ENCODE measurements around the gene CSGALNACT2. TPM values are rescaled to one million over a fixed set of nuclear protein-coding genes. Genes with fewer than 3 reads are reported as not detected.
"Not testable (repeated sequence)": the region's sequence is repeated elsewhere in the genome, so short reads cannot be mapped to it uniquely, and the experiment has no call there.

The CSGALNACT2 gene
- total RNA-seq, 2 experiments from 2014 or later, result 13.2 to 33.6 TPM

GRCh38 chr10:43138757-43139241 is 554 bp downstream of the CSGALNACT2 start:
- H4K20me1 ChIP-seq (ENCODE audit: insufficient read depth, low read length), result peaks cover 22% of the 10 kb centered on the region
- peak overlapping the region; percentile 83 for H3K27ac ChIP-seq (ENCODE audit: low read depth, low read length, poor library complexity, severe bottlenecking)
- H3K36me3 ChIP-seq (ENCODE audit: insufficient read depth, low read length), result 0 out of 2 replicates have a peak, but pooled peaks cover 4% of the 10 kb centered on the region
- H3K9me2 ChIP-seq (ENCODE audit: insufficient read depth, low read length), result no peaks in the 10 kb centered on the region
- H3K4me2 ChIP-seq (ENCODE audit: low read length), result peak overlapping the region; percentile 85
- no TSS peak for BruUV-seq (replicated peaks)
- intact Hi-C loops (cut with micrococcal nuclease; ENCODE audit: unreplicated experiment), result loop anchor here (2.0 to 10.0 kb wide), 3 partner anchors 258 to 584 kb away; partner anchors contain the start of gene ZNF33B
- peaks cover 66% of the 10 kb centered on the region for H3K79me2 ChIP-seq (ENCODE audit: insufficient read depth, low read depth, low read length)
- TF ChIP-seq CTCF (conservative IDR thresholded peaks at IDR 0.05; ENCODE audit: low read length) (no peak), EZH2phosphoT487 (IDR thresholded peaks at IDR 0.05; ENCODE audit: borderline replicate concordance, low read depth, low read length) (no peak)
- POLR2A ChIA-PET, result interaction anchor here (1.0 to 2.2 kb wide), 7 partner anchors 13 to 313 kb away, joined by 3 to 8 read pairs (median 6); no protein-coding TSS in a partner anchor
- CTCF ChIA-PET (ENCODE audit: unreplicated experiment), result interaction anchor here (0.5 to 1.0 kb wide), 2 partner anchors 10 to 64 kb away, joined by 3 read pairs; no protein-coding TSS in a partner anchor
- DNase-seq (ENCODE audit: low spot score), result peak; percentile 72
- H3K4me3 ChIP-seq (ENCODE audit: low read depth, low read length, poor library complexity, severe bottlenecking), result peak overlapping the region; percentile 92
- peak overlapping the region; percentile 37; the same call in 1 of the 2 replicates for H2AFZ ChIP-seq (ENCODE audit: low read length)
- peaks cover 80% of the 10 kb centered on the region for H3K4me1 ChIP-seq (ENCODE audit: insufficient read depth, low read length, poor library complexity, severe bottlenecking)
- no peaks in the 10 kb centered on the region for H3K9me3 ChIP-seq (ENCODE audit: low read length)

GRCh38 chr10:43141421-43141820 is 3.2 kb downstream of the CSGALNACT2 start:
- intact Hi-C loops (cut with micrococcal nuclease; ENCODE audit: unreplicated experiment), result loop anchor here (2.0 kb wide), 2 partner anchors 61 to 311 kb away; no protein-coding TSS in a partner anchor
- Histone ChIP-seq H3K4me3 (ENCODE audit: low read depth, low read length, poor library complexity, severe bottlenecking) (peak overlapping the region; percentile 26), H3K36me3 (ENCODE audit: insufficient read depth, low read length) (peaks cover 10% of the 10 kb centered on the region; the same call in 1 of the 2 replicates), H3K9me3 (ENCODE audit: low read length) (no peaks in the 10 kb centered on the region), H3K4me2 (ENCODE audit: low read length) (peak overlapping the region; percentile 43), H4K20me1 (ENCODE audit: insufficient read depth, low read length) (peaks cover 28% of the 10 kb centered on the region), H3K4me1 (ENCODE audit: insufficient read depth, low read length, poor library complexity, severe bottlenecking) (peaks cover 77% of the 10 kb centered on the region), H3K27ac (ENCODE audit: low read depth, low read length, poor library complexity, severe bottlenecking) (peak overlapping the region; percentile 83), H2AFZ (ENCODE audit: low read length) (no peak overlapping the region), H3K79me2 (ENCODE audit: insufficient read depth, low read depth, low read length) (peaks cover 92% of the 10 kb centered on the region), H3K9me2 (ENCODE audit: insufficient read depth, low read length) (no peaks in the 10 kb centered on the region)
- ChIA-PET CTCF (ENCODE audit: unreplicated experiment) (no interaction called here), POLR2A (interaction anchor here (0.6 to 1.6 kb wide), 4 partner anchors 11 to 81 kb away, joined by 3 to 5 read pairs (median 4); no protein-coding TSS in a partner anchor)
- no TSS peak for BruUV-seq (replicated peaks)
- peak; percentile 73 for DNase-seq (ENCODE audit: low spot score)
- TF ChIP-seq EZH2phosphoT487 (IDR thresholded peaks at IDR 0.05; ENCODE audit: borderline replicate concordance, low read depth, low read length), result no peak

GRCh38 chr10:43145311-43145710 is 7.1 kb downstream of the CSGALNACT2 start:
- DNase-seq (ENCODE audit: low spot score), result peak; percentile 56

GRCh38 chr10:43145936-43146335 is 7.7 kb downstream of the CSGALNACT2 start:
- H3K9me3 ChIP-seq (ENCODE audit: low read length), result peaks cover 24% of the 10 kb centered on the region
- H3K36me3 ChIP-seq (ENCODE audit: insufficient read depth, low read length), result peaks cover 33% of the 10 kb centered on the region
- peak overlapping the region; percentile 56; the same call in 1 of the 2 replicates for H3K4me2 ChIP-seq (ENCODE audit: low read length)
- DNase-seq (ENCODE audit: low spot score); intact Hi-C loops (cut with micrococcal nuclease; ENCODE audit: unreplicated experiment); H3K4me3 ChIP-seq (ENCODE audit: low read depth, low read length, poor library complexity, severe bottlenecking); H3K27ac ChIP-seq (ENCODE audit: low read depth, low read length, poor library complexity, severe bottlenecking); H2AFZ ChIP-seq (ENCODE audit: low read length); BruUV-seq (replicated peaks); H3K9me2 ChIP-seq (ENCODE audit: insufficient read depth, low read length): not testable (repeated sequence)
- peaks cover 50% of the 10 kb centered on the region for H3K4me1 ChIP-seq (ENCODE audit: insufficient read depth, low read length, poor library complexity, severe bottlenecking)
- ChIA-PET POLR2A (interaction anchor here (0.6 kb wide), 1 partner anchor 317 kb away, joined by 5 read pairs; no protein-coding TSS in a partner anchor), CTCF (ENCODE audit: unreplicated experiment) (interaction anchor here (0.6 kb wide), 1 partner anchor 15 kb away, joined by 6 read pairs; no protein-coding TSS in a partner anchor)
- peaks cover 20% of the 10 kb centered on the region for H4K20me1 ChIP-seq (ENCODE audit: insufficient read depth, low read length)
- H3K79me2 ChIP-seq (ENCODE audit: insufficient read depth, low read depth, low read length), result peaks cover 99% of the 10 kb centered on the region

More at GRCh38 chr10:43145311-43145710, 7.1 kb downstream of the CSGALNACT2 start:
- Histone ChIP-seq H3K9me2 (ENCODE audit: insufficient read depth, low read length) (no peaks in the 10 kb centered on the region), H4K20me1 (ENCODE audit: insufficient read depth, low read length) (peaks cover 20% of the 10 kb centered on the region), H3K4me2 (ENCODE audit: low read length) (peak overlapping the region; percentile 56), H3K79me2 (ENCODE audit: insufficient read depth, low read depth, low read length) (peaks cover 99% of the 10 kb centered on the region), H3K4me3 (ENCODE audit: low read depth, low read length, poor library complexity, severe bottlenecking) (no peak overlapping the region), H3K27ac (ENCODE audit: low read depth, low read length, poor library complexity, severe bottlenecking) (no peak overlapping the region), H3K36me3 (ENCODE audit: insufficient read depth, low read length) (peaks cover 33% of the 10 kb centered on the region), H3K9me3 (ENCODE audit: low read length) (peaks cover 24% of the 10 kb centered on the region), H2AFZ (ENCODE audit: low read length) (no peak overlapping the region), H3K4me1 (ENCODE audit: insufficient read depth, low read length, poor library complexity, severe bottlenecking) (peaks cover 56% of the 10 kb centered on the region)
- intact Hi-C loops (cut with micrococcal nuclease; ENCODE audit: unreplicated experiment), result no loop called here
- TF ChIP-seq EZH2phosphoT487 (IDR thresholded peaks at IDR 0.05; ENCODE audit: borderline replicate concordance, low read depth, low read length) (no peak), CTCF (conservative IDR thresholded peaks at IDR 0.05; ENCODE audit: low read length) (no peak)
- ChIA-PET CTCF (ENCODE audit: unreplicated experiment) (interaction anchor here (0.6 kb wide), 2 partner anchors 16 to 60 kb away, joined by 6 to 8 read pairs; no protein-coding TSS in a partner anchor), POLR2A (interaction anchor here (0.6 to 0.7 kb wide), 2 partner anchors 27 to 317 kb away, joined by 3 to 5 read pairs; no protein-coding TSS in a partner anchor)
- no TSS peak for BruUV-seq (replicated peaks)
